ENCODE data around the gene MYH7.

Gene MYH7

GRCh38 chr14:23447361-23448350 is 12.2 kb upstream of the MYH7 start:
- no peak for DNase-seq

- DNase-seq, result no peak
Measured at GRCh38 chr14:23446291-23446851, 10.9 kb upstream of the MYH7 start.

- no peak for DNase-seq
Measured at GRCh38 chr14:23445773-23446172, 10.3 kb upstream of the MYH7 start.

- DNase-seq, result no peak
Measured at GRCh38 chr14:23444314-23444713, 8.9 kb upstream of the MYH7 start.

GRCh38 chr14:23443881-23444280 is 8.4 kb upstream of the MYH7 start:
- no peak for DNase-seq

- no peak for DNase-seq
Measured at GRCh38 chr14:23443411-23443812, 8.0 kb upstream of the MYH7 start.

- DNase-seq, result no peak
Measured at GRCh38 chr14:23442721-23443356, 7.4 kb upstream of the MYH7 start.

GRCh38 chr14:23441076-23441475 is 5.6 kb upstream of the MYH7 start:
- DNase-seq, result no peak

- no peak for DNase-seq
Measured at GRCh38 chr14:23439107-23439835, 3.8 kb upstream of the MYH7 start.

GRCh38 chr14:23438101-23438971 is 2.9 kb upstream of the MYH7 start:
- no peak for DNase-seq

- no peak for DNase-seq
Measured at GRCh38 chr14:23437133-23438100, 2.0 kb upstream of the MYH7 start.

GRCh38 chr14:23436327-23437132 is 1.1 kb upstream of the MYH7 start:
- DNase-seq, result no peak

- DNase-seq, result no peak
Measured at GRCh38 chr14:23434488-23435222, 805 bp downstream of the MYH7 start.

GRCh38 chr14:23433457-23433856 is 2.0 kb downstream of the MYH7 start:
- DNase-seq, result no peak

GRCh38 chr14:23432946-23433345 is 2.5 kb downstream of the MYH7 start:
- DNase-seq, result no peak

GRCh38 chr14:23432102-23432925 is 3.1 kb downstream of the MYH7 start:
- no peak for DNase-seq

- DNase-seq, result no peak
Measured at GRCh38 chr14:23431486-23431885, 4.0 kb downstream of the MYH7 start.

GRCh38 chr14:23430723-23431085 is 4.8 kb downstream of the MYH7 start:
- DNase-seq, result no peak
